Skeletal muscle satellite cell (primary cell): ENCODE results near the gene RRBP1.

Experiments
- H3K27me3 ChIP-seq: 2 replicates; pipeline ENCODE4 v1.7.0; 2013; ENCODE audit warnings: low read length; ENCODE audit not compliant: control insufficient read depth, insufficient read depth
- H3K36me3 ChIP-seq: 2 replicates; pipeline ENCODE4 v1.7.0; 2013; ENCODE audit warnings: mild to moderate bottlenecking, control low read depth, low read length; ENCODE audit not compliant: insufficient read depth
- H3K4me1 ChIP-seq: 2 replicates; pipeline ENCODE4 v1.7.0; 2013; ENCODE audit warnings: low read length; ENCODE audit not compliant: control insufficient read depth, insufficient read depth
- H3K4me2 ChIP-seq: 2 replicates; pipeline ENCODE4 v1.7.0; 2013; ENCODE audit warnings: mild to moderate bottlenecking, low read length
- H3K4me3 ChIP-seq: 2 replicates; pipeline ENCODE4 v1.7.0; 2013; ENCODE audit warnings: low read length
- H3K9ac ChIP-seq: 2 replicates; pipeline ENCODE4 v1.7.0; 2013; ENCODE audit warnings: mild to moderate bottlenecking, low read depth, low read length, moderate library complexity
- H3K9me3 ChIP-seq: replicated peaks from 2 replicates; pipeline ENCODE4 v1.7.0; 2013; ENCODE audit warnings: mild to moderate bottlenecking, control low read depth, low read length

Gene RRBP1

DNA sequence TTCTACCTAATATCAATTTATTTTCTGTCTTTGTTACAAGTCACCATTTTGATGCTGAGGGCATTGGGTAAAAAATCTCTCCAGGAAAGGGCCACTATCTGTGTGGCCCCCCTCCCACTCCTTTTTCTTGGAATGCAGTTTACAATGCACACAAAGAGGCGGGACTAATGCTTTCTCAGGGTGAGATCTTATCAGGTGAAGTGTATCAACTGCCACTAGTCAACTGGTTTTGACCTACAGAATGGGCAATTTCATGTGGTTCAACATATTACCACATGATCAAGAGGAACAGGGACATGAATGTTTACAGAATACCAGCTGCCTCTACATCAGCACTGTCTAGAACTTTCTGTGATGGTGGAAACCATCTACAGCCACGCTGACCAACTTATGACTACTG lies 3.7 kb downstream of the RRBP1 start:
- no peaks in the 10 kb centered on the region for H3K27me3 ChIP-seq
- H3K9ac ChIP-seq, result no peak overlapping the region
- H3K9me3 ChIP-seq, result no peaks in the 10 kb centered on the region
- H3K4me3 ChIP-seq, result no peak overlapping the region
- peaks cover 52% of the 10 kb centered on the region for H3K36me3 ChIP-seq
- H3K4me2 ChIP-seq, result no peak overlapping the region
- H3K4me1 ChIP-seq, result peaks cover 51% of the 10 kb centered on the region

DNA sequence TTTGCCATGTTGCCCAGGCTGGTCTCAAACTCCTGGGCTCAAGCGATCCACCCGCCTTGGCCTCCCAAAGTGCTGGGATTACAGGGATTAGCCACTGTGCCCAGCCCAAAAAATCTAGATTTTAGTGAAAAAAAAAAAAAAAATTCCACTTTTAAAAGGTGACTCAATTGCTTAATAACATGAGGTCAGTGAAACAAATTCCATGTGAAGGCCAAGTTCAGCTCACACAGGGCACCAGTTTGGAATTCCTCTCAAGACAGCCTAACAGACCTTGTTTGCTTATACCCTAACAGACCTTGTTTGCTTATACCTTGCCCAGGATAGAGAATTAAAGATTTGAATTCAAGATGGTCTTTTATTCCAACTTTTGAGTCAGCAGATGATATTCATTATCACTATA lies 5.1 kb downstream of the RRBP1 start:
- peaks cover 61% of the 10 kb centered on the region for H3K36me3 ChIP-seq
- no peaks in the 10 kb centered on the region for H3K27me3 ChIP-seq
- peaks cover 51% of the 10 kb centered on the region for H3K4me1 ChIP-seq
- H3K9me3 ChIP-seq, result no peaks in the 10 kb centered on the region
- H3K4me3 ChIP-seq, result no peak overlapping the region
- no peak overlapping the region for H3K4me2 ChIP-seq
- no peak overlapping the region for H3K9ac ChIP-seq

DNA sequence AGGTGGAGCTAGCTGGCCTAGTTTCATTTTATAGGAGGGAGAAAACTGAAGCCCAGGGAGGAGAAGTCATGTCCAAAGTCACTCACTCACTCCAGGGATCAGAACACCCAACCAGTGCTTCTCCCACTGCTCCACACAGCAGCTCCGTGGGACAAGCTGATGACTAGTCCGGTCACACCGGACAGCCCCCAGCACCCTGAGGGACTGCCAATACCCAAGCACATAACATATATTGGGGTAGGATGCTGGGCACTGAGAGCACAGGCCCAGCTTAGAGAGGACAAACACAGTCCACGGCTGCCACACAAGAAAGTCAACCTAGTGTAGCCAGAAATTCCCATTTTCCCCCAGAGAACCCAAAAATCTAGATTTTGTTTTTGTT lies 5.7 kb downstream of the RRBP1 start:
- H3K9me3 ChIP-seq, result no peaks in the 10 kb centered on the region
- no peak overlapping the region for H3K9ac ChIP-seq
- H3K4me1 ChIP-seq, result peaks cover 51% of the 10 kb centered on the region
- no peak overlapping the region for H3K4me3 ChIP-seq
- peaks cover 67% of the 10 kb centered on the region for H3K36me3 ChIP-seq
- H3K4me2 ChIP-seq, result no peak overlapping the region
- no peaks in the 10 kb centered on the region for H3K27me3 ChIP-seq

DNA sequence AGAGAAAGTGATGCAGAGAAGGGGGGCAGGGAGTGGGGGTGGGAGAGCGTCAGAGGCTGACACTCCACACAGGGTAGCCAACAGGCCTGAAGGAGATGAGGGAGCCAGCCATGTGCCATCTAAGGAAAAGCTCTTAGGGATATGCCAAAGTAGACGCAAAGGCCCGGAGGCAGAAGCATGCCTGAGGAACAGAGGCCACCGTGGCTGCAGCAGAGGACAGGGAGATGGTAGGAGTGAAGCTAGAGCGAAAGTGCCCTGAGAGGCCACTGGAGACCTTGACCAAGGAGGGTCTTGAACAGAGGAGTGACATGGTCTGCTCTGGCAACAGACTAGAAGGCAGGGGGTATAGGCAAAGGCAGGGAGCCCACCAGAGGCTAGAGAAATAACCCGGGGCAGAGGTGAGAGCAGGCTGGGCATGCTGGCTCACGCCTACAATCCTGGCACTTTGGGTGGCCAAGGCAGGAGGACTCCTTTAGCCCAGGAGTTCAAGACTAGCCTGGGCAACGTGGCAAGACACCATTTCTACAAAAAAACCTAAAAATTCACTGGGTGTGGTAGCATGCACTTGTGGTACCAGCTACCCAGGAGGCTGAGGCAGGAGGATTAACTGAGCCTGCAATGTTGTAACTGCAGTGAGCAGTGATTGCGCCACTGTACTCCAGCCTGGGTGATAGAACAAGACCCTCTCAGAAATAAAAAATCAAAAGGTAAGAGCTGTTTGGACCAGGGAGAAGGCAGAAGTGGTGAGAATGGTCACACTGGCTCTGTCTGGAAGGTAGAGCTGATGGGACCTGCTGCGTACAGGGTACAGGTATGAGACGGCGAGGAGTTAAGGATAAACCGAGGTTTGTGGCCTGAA lies 6.3 kb downstream of the RRBP1 start:
- H3K9me3 ChIP-seq, result no peaks in the 10 kb centered on the region
- peaks cover 71% of the 10 kb centered on the region for H3K36me3 ChIP-seq
- no peak overlapping the region for H3K4me3 ChIP-seq
- no peak overlapping the region for H3K9ac ChIP-seq
- H3K4me1 ChIP-seq, result peaks cover 51% of the 10 kb centered on the region
- H3K4me2 ChIP-seq, result no peak overlapping the region
- no peaks in the 10 kb centered on the region for H3K27me3 ChIP-seq

DNA sequence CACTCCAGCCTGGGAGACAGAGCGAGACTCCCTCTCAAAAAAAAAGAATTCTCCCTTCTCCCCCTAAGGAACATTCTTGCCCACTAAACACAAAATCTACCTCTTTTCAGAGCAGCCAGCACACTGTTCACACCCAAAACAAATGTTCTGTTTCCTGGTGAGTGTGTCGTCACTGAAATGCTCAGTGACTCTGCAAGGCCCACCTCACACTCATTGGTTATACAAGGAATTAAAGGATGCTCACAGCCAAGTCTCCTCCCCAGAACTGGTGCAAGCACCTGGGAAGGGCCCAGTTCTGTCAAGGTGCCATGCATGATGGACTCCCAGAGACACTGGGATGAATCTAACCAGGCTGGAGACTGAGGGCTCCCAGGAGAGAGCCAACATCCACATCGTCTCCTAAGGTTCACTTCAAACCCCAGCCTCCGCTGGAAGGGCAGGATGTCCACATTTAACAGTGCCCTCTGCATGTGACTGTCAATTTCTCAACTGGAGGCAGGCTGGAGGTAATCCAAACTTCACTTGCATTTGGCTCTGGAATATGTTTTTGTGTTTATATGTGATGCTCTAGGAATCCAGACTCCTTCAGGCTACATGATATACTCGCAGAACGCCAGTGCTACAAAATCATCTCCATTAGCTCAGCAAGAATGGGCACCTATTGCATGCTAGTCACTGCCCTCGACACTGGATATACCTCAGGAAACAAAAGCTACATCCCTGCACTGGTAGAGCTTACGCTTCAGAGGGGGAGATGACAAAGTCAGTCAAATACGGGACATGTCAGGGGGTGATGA lies 7.1 kb downstream of the RRBP1 start:
- Histone ChIP-seq H3K4me2 (no peak overlapping the region), H3K4me3 (no peak overlapping the region), H3K4me1 (peaks cover 46% of the 10 kb centered on the region), H3K27me3 (no peaks in the 10 kb centered on the region), H3K9me3 (no peaks in the 10 kb centered on the region), H3K9ac (no peak overlapping the region), H3K36me3 (peaks cover 72% of the 10 kb centered on the region)

DNA sequence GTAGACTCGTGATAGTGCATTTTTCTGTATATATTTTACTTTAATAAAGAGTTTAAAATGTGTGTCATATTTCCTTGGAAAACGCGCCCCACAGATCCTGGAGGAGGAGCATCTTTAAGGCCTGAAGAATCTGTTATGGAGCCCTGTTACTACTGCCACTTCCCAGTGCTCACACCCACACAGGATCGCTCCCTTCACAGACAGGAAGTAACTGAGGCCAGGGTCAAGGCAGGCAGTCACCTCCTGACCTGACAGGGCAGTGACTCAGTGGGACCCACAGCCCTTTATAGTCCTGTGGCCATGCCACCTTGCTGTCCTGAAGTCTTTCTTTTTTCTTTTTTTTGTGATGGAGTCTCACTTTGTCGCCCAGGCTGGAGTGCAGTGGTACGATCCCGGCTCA lies 9.0 kb downstream of the RRBP1 start:
- Histone ChIP-seq H3K4me3 (no peak overlapping the region), H3K27me3 (no peaks in the 10 kb centered on the region), H3K4me2 (no peak overlapping the region), H3K36me3 (peaks cover 71% of the 10 kb centered on the region), H3K9ac (no peak overlapping the region), H3K4me1 (peaks cover 31% of the 10 kb centered on the region), H3K9me3 (no peaks in the 10 kb centered on the region)

DNA sequence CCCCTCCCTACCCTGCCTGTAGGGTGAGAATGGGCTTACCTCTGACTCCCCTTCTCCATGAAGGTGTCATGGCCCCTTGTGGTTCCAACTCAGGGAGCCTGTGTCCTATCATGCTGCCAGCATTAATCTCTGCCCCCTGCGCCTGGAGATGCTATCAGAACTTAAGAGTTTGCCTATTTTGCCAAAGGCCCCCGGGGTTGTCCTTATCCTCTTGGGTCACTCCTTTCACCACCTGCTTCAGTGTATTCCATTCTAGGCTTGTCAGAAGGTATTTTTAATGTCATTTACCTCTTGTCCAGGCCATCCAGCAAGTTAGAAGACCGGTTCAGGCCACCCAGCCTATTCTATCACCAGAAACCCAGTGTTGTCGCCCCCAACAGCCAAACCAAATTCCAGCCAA lies 10.5 kb downstream of the RRBP1 start:
- H3K9me3 ChIP-seq, result no peaks in the 10 kb centered on the region
- no peak overlapping the region for H3K4me2 ChIP-seq
- no peaks in the 10 kb centered on the region for H3K27me3 ChIP-seq
- H3K36me3 ChIP-seq, result peaks cover 68% of the 10 kb centered on the region
- no peak overlapping the region for H3K9ac ChIP-seq
- no peak overlapping the region for H3K4me3 ChIP-seq
- H3K4me1 ChIP-seq, result peaks cover 29% of the 10 kb centered on the region

DNA sequence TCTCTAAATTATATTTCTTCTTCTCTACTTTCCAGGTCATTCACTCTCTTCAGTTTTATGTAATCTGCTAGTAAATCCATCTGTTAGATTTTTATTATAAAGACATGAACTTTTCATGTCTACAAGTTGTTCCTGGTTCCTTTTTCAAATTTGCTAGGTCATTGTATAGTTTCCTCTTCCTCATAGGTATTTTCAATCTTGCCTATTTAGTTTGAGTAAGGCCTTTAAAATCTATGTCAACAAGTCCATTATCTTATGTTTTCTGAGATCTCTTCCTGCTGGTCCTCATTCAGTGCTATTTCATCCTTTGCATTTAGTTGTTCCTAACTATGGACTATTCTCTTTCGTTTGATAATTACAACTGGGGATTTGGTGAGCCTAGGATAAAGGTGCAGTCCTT lies 11.0 kb downstream of the RRBP1 start:
- Histone ChIP-seq H3K4me1 (peaks cover 27% of the 10 kb centered on the region), H3K36me3 (peaks cover 62% of the 10 kb centered on the region), H3K4me3 (no peak overlapping the region), H3K9me3 (no peaks in the 10 kb centered on the region), H3K27me3 (no peaks in the 10 kb centered on the region), H3K9ac (no peak overlapping the region), H3K4me2 (no peak overlapping the region)

DNA sequence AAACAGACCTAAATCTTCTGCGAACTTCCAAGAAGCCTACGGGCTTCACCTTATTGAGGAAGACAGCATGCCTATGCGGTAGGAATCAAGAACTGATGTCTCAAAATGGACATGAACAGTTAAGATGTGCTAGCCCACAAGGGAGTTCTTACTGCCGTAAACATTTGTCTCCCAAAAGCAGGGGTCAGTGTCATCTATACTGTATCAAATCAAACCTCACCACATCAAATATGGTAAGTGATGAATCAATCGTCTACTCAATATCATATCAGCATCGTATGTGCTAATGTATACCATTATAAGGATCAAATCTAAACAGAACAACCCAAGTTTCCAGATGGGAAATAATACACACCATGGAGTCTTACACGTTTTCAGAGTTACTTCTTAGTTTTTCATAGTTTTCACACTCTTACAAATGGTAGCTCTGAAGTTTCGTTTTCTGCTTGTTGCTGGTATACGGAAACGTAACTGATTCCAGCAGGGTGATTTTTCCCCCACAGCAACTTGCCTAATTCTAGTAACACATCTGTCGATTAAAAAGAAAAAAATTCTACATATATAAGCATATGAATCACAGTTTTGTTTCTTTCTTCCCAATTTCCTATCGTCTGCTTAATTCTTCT lies 12.6 kb downstream of the RRBP1 start:
- no peak overlapping the region for H3K4me3 ChIP-seq
- peaks cover 27% of the 10 kb centered on the region for H3K4me1 ChIP-seq
- H3K9me3 ChIP-seq, result no peaks in the 10 kb centered on the region
- H3K36me3 ChIP-seq, result peaks cover 56% of the 10 kb centered on the region
- H3K27me3 ChIP-seq, result no peaks in the 10 kb centered on the region
- H3K4me2 ChIP-seq, result no peak overlapping the region
- no peak overlapping the region for H3K9ac ChIP-seq

DNA sequence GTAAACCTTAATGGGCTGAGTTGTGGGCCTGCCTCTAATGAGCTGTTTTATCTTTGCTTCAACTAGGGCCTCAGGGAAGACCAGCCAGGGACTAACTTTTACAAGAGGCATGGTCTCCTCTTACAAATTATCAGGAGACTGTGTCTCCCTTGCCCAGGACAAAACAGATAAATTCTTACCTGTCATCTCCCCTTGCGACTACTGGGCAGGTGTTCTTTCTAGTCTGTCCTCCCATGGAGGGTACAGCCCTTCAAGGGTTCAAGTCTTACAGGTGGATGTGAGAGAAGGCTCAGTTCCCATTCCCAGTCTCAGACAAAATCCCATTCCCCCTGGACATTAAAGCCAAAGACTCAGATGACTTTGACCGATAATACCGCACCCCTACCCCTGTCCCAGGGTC lies 13.6 kb downstream of the RRBP1 start:
- H3K9me3 ChIP-seq, result no peaks in the 10 kb centered on the region
- H3K27me3 ChIP-seq, result no peaks in the 10 kb centered on the region
- H3K9ac ChIP-seq, result no peak overlapping the region
- no peak overlapping the region for H3K4me2 ChIP-seq
- peaks cover 52% of the 10 kb centered on the region for H3K36me3 ChIP-seq
- no peak overlapping the region for H3K4me3 ChIP-seq
- peaks cover 36% of the 10 kb centered on the region for H3K4me1 ChIP-seq

DNA sequence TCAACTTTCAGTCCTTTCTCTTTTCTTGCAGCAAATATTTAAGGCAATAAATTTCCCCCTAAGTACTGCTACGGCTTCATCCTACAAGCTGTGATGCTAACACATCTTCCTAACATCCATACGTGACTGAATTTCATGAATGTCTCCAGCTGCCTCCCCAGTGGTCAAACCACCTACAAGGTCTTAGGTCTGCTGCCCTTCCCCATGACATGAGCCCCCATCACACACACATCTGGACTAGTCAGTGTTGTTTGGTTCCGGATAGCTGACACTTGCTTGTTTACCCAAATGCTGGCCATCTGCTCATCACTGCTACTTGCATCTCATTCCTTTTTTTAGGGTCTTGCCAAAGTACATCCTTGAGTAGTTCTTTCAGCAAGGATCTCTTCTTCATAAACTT lies 14.6 kb downstream of the RRBP1 start:
- Histone ChIP-seq H3K4me2 (peak overlapping the region; percentile 6), H3K4me1 (peaks cover 46% of the 10 kb centered on the region), H3K4me3 (no peak overlapping the region), H3K9ac (no peak overlapping the region), H3K27me3 (no peaks in the 10 kb centered on the region), H3K36me3 (peaks cover 48% of the 10 kb centered on the region), H3K9me3 (no peaks in the 10 kb centered on the region)
